HG03066 (cell line): Measurements from ENCODE around the gene AMPD3.

ENCODE experiments used
- ATAC-seq: cut with Tn5 transposase; IDR thresholded peaks from one replicate; pipeline ENCODE4 v1.9.1; 2021; ENCODE audit warnings: low read depth; ENCODE audit not compliant: unreplicated experiment

AMPD3 gene

DNA sequence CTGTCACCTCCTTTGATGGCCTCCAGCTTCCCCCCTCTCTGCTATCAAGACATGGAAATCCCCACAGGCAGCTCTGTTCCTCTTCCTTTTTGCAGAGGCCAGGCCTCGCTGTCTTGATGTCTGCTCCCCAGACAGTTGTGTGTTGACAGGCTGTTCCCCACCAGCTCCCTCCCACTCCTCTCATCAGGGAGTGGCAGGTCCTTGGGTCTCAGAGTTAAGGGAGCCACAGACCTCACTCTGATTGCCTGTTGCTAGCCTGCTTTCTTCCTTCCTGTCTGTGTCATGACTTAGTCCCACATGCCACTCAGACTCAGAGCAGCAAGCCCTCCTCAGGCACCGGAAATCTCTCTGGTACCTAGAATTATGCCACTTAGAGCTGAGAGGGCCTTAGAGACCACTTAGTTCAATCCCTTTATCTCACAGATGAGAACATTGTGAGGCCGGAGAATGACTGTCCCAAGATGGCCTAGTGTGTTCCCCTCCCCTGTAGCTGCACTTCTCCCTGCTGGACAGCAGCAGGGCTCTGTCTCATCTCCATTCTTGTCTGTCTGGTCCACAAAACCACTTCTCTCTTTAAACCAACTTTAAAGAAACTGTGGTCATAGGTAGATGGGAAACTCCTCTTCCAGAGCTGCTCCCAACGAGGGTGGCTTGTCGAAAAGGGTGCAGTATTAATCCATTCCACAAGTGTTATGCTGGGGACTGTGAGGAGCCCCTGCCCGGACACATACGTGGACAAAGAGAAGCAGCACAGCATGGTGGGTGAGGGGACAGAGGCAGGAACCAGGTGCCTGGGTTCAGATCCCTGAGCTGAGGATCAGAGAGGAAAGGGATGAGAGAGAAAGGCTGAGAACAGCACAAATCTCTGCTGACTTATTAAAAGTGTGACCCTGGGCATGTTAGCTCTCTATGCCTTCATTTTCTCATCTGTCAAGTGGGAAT is 4.2 kb downstream of the AMPD3 start:
- ATAC-seq, result peak; percentile 44

DNA sequence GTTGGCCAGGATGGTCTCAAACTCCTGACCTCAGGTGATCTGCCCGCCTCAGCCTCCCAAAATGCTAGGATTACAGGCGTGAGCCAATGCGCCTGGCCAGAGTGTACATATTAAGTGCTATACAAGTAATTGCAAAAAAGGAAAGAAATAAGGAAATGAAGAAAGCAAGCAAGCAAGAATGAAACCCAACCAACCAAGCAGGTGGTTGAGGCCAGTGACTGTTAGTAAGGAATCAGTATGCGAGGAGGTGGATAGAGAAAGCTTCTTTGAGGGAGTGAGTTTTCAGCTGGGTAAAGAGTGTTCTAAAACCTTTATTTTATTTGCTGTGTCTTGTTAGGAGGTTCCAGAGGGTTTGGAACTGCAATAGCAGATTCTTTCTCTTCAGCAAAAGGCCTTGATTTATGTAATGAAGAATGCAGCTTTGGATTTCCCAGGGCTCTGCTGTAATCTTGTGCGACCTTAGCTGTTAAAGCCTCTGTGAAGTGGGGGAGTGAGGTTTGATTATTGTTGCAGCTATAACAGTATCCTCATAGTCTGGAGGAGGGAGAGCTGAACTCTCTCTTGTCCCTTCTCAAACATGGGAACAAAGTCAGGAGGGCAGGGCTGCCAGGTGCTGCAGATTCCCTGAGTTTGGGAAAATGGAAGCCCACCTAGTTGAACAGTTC is 5.7 kb downstream of the AMPD3 start:
- ATAC-seq, result peak; percentile 29

DNA sequence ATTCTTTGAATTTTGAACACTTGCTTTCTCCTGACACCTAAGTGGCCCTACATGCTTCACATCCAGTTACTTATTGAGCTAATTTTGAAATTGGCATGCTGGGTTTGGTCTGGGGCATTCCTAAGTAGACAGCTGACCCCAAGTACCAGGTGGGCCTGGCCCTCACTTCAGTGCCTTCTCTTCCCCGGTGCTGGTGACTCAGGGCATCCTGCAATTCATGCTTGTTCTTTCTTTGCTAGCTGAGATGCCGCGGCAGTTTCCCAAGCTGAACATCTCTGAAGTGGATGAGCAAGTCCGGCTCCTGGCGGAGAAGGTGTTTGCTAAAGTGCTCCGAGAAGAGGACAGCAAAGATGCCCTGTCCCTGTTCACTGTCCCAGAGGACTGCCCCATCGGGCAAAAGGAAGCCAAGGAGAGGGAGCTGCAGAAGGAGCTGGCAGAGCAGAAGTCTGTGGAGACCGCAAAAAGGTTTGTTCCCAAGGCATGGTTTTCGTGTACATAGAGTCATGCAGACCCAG is 6.3 kb downstream of the AMPD3 start:
- ATAC-seq, result no peak

DNA sequence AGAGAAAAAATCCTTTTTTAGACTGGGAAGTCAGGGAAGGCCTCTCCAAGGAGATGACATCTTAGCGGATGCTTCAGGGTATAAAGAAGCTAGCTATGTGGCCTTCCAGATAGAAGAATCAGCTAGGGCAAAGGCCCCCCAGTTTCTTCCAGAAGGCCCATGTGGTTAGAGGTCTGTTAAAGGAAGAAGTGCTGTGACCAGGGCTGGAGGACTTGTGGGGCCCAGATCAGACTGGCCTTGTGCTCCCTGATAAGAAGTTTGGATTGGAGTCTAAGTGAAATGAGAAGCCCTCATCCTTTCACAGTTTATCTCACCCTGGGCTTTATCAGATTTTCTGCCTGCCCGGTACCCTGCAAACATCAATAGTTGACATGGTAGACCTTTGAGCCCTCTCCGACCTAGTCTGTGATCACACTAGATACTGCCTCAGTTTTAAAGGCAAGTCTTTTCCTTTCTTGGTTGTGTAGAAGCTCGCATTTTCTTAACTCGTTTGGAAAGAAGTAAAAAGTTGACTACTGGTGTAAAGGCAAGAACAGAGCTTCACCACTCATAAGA is 7.8 kb downstream of the AMPD3 start:
- ATAC-seq, result no peak

DNA sequence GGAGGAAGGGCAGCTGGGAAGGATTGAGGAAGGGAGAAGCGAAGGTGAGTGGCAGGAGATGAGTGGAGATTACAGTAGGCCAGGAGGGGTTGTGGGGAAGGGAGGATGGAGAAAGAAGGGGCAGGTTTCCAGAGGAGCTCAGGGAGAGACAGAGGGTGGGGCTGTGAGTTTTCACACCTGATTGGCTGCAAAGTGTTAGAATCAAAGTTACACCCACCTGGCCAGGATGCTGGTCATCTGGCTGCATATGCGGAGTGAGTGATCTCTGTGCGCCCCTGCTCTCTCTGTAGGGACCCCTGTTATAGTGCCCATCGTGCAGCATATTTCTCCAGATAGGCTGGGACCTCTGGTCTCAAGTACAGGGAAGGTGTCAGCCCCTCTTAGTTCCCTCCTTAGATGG is 18.3 kb downstream of the AMPD3 start:
- ATAC-seq, result no peak

DNA sequence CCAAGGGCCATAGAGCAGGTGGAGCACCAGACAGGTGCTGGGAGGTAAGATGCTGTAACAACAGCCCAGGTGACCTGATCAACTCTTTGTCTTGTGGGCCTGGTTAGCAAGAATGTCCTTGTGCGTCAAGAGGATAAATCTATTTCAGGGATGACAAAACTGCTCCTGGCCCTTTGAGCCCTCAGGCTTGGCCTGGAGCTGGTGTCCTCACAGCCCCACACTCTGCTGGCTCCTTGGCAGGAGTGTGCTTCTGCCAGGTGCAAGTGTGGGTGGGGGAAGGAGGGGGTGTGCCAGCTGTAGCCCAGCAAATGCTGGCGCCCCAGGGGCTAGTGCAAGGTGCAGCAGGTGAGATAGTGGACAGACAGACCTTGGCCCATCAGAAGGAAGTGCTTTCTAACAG is 19.5 kb downstream of the AMPD3 start:
- no peak for ATAC-seq

DNA sequence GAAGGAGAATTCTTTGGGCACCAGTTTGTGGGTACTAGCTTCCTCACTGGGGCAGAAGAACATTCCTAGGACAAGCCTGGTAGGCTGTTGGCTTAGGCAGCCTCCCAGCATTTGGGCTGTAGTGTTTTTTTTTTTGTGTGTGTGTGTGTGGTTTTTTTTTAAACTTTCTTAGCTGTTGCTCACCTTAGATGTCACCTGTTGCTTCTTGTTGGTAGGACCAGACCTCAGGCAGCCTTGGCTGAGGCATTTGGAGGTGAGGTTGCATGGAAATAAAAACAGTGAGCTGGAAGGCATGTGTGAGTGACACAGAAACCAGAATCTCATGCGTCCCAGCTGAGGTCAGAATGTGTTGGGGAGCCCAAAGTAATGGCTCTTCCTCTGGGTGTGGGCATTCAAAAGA is 21.3 kb downstream of the AMPD3 start:
- ATAC-seq, result no peak

DNA sequence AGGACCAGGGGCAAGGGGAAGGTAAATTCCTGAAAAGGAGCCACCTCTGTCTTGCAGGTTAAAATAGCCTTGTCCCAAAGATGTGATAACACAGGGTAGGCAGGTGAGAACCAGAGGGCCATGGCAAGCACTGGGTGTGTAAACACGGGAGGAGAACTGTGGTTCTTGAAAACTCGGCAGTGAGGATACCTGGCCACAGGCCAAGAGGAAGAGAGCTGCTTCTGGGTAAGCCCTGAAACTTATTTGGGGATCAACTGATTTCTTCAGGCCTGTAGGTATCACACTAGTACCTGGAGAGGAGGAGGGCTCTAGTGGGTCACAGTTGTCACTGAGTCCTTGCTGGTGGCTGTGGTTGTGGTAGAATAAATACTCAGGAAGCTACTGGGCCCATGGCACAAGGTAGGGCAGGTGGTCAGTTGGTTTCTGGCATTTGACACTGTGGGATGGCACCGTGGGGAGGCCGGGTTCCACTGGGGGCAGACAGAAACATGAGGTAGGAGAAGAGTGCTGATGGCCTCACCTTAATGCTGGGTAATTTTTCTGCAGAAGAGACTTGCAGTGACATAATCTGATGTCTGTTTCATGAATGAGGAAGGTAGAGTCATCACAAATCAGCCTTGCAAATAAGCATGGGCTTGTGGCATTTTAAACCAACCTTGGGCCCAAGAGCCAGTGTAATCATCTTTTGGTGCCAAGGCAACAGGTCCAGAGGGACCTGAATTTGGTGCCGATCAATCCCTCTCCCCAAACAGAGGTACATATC is 22.0 kb downstream of the AMPD3 start:
- no peak for ATAC-seq

DNA sequence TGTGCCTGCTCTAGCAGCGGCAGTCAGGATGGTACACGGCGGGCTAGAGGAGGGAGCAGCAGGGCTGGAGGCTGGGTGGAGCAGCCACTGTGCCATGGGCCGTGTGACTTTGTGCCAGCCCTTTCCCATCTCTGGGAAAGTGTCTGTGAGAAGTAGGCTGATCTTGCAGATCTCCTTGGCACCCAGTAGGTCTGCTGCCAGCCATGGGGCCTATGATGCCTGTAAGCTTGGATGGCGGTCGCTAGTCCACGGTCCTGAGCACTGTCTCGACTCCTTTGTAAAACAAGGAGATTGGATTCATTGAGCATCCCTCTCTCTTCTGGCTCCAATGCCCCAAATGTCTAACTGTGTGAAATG is 22.6 kb downstream of the AMPD3 start:
- no peak for ATAC-seq

DNA sequence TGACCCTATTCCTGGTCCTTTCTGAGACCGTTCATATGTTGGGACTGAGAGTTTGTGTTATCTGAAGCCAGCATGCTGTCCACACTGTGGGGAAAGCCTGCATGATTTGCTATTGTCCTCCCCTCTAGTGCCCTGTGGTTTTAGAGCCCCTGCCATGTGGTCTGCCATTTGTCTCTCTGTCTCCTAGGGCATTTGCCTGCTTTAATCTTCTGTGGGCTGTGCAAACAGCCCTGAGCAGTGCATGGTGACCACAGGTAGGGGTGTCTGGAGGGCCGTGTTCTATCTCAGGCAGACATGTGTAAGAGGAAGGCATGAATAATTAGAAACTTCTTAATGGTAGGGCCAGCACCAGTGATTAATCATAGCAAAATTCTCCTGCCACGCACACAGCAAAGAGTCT is 23.0 kb downstream of the AMPD3 start:
- ATAC-seq, result no peak

DNA sequence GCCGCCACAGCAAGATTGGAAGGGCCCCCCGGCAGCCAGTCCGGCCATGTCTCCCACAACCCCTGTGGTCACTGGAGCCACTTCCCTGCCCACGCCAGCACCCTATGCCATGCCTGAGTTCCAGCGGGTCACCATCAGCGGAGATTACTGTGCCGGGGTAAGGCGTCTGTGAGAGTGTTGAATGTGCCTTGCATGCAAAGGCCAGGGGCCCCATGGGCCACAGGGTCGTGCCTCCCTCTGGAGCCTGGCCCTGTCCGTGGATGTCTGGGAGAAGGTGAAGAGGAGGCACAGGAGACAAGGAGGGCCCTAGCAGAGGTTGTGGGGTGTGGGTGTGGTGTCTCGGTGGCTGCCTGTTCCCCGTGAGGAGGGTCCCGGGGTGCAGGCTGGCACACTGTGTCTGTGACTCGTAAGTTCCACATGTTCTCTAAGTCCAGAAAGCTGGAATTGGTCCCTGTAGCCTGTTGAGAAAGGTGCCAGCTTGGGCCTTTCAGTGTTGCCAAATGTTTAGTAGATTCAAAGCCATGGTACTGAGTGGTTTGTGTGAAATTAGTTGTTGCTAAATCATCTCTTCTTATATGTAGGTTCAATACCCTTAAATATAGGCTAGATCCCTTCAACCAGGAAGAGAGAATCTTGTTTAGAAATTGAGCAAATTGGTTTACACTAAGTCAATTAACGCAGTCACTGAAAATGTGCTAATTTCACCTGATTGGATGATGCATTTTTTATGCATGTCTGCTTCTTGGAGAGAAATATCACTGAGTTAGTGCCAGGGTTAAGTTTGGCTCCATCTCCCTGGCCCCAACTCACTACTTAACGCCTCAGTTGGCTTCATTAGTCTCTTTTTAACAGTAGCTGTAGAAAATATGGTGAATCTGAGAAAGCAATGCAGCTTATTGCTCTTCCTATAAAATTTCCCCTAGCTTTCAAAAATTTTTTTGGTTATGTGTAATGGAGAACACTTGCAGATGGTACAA is 23.8 kb downstream of the AMPD3 start:
- no peak for ATAC-seq

DNA sequence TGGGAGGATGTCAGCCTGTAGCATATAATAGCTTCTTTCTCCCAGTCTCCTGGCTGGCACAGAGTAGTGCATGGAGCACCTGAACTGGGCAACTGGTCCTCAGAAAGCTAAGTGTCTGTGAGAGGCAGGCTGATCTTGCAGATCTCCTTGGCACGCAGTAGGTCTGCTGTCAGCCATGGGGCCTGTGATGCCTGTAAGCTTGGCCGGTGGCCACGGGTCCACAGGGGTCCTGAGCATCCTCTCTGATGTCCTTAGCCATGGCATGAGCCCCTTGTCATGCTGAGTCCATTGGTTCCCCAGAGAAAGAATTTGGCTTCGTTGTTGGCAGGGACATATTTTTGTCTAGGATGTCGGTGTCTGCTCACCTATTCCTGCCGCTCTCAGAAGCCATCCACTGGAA is 25.0 kb downstream of the AMPD3 start:
- no peak for ATAC-seq

DNA sequence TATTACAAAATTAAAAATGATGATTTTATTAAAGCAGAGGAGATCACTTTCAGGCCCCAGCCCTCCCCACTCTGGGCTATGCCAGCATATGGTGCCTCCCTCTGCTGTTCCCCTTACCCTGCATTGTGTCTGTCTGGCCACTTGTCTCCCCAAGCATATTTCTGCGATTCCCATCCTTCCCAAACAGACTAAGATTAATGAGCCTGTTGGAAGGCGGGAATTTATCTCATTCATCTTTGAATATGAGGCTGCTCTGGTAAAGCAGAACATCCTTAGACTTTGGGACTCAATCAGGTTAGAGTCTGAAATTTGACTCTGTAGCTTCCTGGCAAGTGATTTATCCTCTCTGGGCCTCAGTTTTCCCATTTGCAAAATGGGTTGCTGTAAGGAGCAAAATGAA is 25.7 kb downstream of the AMPD3 start:
- no peak for ATAC-seq

DNA sequence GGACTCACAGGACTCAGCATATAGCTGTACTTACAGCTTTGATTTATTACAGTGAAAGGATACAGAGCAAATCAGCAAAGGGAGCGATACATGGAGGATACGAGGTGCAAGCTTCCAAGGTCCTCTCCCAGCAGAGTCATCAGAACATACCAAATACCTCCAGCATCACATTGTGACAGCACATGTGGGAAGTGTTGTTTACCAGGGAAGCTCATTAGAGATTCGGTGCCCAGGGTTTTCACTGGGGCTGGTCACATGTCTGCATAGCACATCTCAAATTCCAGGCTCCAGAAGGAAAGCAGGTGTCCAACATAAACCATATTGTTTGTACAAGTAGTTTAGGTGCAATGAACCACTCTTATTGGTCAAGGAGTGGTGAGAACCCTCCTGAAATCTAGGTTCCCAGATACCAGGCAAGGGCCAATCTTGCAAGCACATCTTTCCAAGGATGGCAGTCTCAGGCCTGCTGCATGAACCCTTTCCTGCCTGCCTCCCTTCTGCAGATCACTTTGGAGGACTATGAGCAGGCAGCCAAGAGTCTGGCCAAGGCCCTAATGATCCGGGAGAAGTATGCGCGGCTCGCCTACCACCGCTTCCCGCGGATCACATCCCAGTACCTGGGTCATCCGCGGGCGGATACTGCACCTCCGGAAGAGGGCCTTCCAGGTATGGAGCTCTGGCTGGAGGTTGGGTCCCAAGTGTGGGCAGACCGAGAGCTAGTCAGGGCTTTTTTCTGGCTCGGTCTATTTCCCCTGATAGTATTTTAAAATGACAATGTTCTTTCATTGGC is 26.7 kb downstream of the AMPD3 start:
- ATAC-seq, result no peak

DNA sequence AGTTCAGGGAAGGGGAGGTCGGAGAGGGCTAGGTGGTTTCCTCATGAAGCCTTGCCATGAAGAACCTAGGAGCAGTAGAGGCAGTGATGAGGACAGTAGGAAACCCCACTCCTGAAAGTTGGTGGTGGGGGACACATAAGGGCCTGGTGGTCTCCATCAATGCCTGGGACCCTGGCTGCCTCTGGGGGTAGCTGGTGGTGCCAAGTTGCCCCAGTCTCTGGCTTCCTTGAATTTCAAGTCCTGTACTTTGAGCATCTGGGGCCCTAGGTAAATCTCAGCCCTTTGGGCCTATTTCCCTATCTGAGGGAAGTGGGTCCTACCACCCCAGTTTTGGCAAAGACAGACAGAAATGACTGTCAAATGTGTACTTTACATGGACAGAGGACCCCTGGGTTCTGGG is 28.1 kb downstream of the AMPD3 start:
- no peak for ATAC-seq

DNA sequence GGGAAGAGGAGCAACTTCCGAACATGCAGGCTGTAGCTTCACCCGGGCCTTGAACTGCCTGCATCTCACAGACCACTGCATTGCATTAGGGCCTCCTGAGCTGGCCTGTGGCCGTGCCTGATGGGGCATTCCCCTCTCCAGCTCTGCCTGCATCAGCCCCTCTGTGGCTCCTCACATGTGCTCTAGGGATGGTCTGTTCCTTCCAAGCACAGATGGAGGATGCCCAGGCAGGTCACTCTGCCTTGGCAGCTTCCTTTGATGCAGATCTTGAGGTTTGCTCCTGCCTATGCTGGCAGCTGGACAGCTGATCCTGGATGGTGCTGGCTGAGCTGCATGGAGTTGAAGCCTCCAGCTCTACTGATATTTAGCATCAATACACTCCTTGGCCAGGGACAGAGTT is 28.5 kb downstream of the AMPD3 start:
- ATAC-seq, result no peak

DNA sequence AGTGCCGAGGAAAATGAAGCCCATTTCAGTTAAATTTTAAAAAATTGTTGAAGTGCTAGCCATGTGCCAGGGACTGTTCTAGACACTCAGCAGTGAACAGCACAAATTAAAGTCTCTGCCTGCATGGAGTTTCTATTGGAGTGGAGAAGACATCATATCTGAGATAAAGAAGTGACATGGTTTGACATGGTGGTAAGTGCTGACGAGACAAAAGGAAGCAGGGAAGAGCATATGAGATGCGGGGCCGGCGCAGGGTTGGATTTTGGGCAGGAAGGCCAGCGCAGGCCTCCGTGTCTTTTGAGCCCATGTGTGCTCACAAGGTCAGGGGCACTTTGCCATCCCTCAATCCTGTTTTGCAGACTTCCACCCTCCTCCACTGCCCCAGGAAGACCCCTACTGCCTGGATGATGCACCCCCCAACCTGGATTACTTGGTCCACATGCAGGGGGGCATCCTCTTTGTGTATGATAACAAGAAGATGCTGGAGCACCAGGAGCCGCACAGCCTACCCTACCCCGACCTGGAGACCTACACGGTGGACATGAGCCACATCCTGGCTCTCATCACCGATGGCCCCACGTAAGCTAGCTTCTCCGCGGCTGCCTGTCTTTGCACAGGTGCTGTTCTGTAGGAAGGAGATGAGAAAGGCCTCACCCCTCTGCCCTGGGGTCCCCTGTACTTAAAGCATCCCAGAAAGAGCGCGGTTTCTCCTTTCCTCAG is 29.6 kb downstream of the AMPD3 start:
- ATAC-seq, result no peak

DNA sequence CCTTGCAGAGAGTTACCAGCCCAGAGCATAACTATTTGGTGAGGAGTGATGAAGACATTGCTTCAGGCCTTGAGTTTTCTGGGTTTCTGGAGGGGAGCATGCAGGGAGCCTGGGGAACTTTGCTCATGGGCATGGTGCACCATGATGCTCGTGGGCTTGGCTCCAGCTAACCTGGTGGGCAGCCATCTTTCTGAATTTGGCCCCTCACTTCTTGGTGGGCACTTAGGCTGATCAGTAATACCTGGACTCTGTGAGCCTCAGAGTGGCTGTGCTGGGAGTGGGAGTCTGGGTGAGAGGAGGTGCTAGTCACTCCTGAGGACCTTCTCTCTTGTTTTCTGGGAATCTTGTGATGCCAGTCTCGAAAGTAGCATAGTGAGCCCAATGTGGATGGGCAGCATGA is 30.6 kb downstream of the AMPD3 start:
- ATAC-seq, result no peak
